ENCODE results near the gene SYVN1. TPM values are rescaled to one million over a fixed set of nuclear protein-coding genes. Genes with fewer than 3 reads are reported as not detected.
A peak's percentile ranks its signal among the peaks of the same experiment; 100 is the strongest.

SYVN1 gene
- total and polyA plus RNA-seq, 11 donors, result 13.9 to 65.8 (median 28.2) TPM

- H3K27me3 ChIP-seq, result no peaks in the 10 kb centered on the region
Measured at GRCh38 chr11:65100674-65101350, 33.5 kb downstream of the SYVN1 start.

GRCh38 chr11:65096926-65097325, 37.4 kb downstream of the SYVN1 start:
- Histone ChIP-seq H3K9me3 (no peaks in the 10 kb centered on the region), H3K4me3 (peak overlapping the region; percentile 59 to 91 (median 85)), H3K4me1 (peaks cover 0 to 32% (median 22%) of the 10 kb centered on the region in 12 donors), H3K27ac (peak overlapping the region; percentile 52 to 96 (median 92)), H3K27me3 (no peaks in the 10 kb centered on the region), H3K36me3 (peaks cover 0 to 24% (median 11%) of the 10 kb centered on the region in 9 donors)
- no peak for DNase-seq
- peak in 2 of 4 donors; percentile 2 to 12 for ATAC-seq
- TF ChIP-seq POLR2A (IDR thresholded peaks at IDR 0.05) (no peak), CTCF (IDR thresholded peaks at IDR 0.05) (no peak)
- intact Hi-C loops (cut with DNase I), result loop anchor here in 4 of 10 donors (1.0 to 5.0 kb wide), 5 partner anchors 13 to 70 kb away; partner anchors contain the start of genes CDCA5 (in 2 of the 4), ZFPL1 (in 2 of the 4), FAU (in 1 of the 4) and MRPL49 (in 1 of the 4)
- 31 to 43% (median 37%) methylated on average over 7 to 8 of the region's 8 CpGs for WGBS, 4 donors

More at GRCh38 chr11:65100674-65101350, 33.5 kb downstream of the SYVN1 start:
- H3K4me1 ChIP-seq, result peaks cover 0 to 66% (median 43%) of the 10 kb centered on the region in 12 donors
- H3K27ac ChIP-seq, result peak overlapping the region in 7 of 12 donors; percentile 1 to 81 (median 76)
- no peaks in the 10 kb centered on the region for H3K9me3 ChIP-seq
- TF ChIP-seq CTCF (IDR thresholded peaks at IDR 0.05) (no peak), POLR2A (IDR thresholded peaks at IDR 0.05) (no peak)
- H3K36me3 ChIP-seq, result peaks cover 0 to 39% (median 16%) of the 10 kb centered on the region in 9 donors
- DNase-seq (no peak), ATAC-seq (no peak)
- intact Hi-C loops (cut with DNase I), result loop anchor here in 1 of 10 donors (10.0 kb wide), 1 partner anchor 186 kb away; the partner anchor contains the start of gene ATG2A
- 78 to 86% (median 81%) methylated on average over 6 of the region's 6 CpGs for WGBS, 4 donors
- H3K4me3 ChIP-seq, result no peak overlapping the region

GRCh38 chr11:65095974-65096806, 38.1 kb downstream of the SYVN1 start, which contains the start of gene VPS51:
Gene VPS51 (plus strand): TSS chr11:65096214. CDS start chr11:65096251, 37 bp downstream.
- WGBS, 4 donors, result 0 to 1% (median 1%) methylated on average over 23 to 52 of the region's 52 CpGs
- TF ChIP-seq CTCF (IDR thresholded peaks at IDR 0.05), result no peak
- peak in 1 of 2 donors; percentile 47 for TF ChIP-seq POLR2A (IDR thresholded peaks at IDR 0.05)
- peak within 1 kb of the TSS; percentile 52 to 96 (median 92) for H3K27ac ChIP-seq
- no peaks in the 10 kb centered on the region for H3K9me3 ChIP-seq
- ATAC-seq (peak; percentile 92 to 96 (median 95)), DNase-seq (peak; percentile 88 to 92 (median 90))
- H3K27me3 ChIP-seq, result no peaks in the 10 kb centered on the region
- H3K4me3 ChIP-seq, result peak within 1 kb of the TSS; percentile 59 to 91 (median 85)
- intact Hi-C loops (cut with DNase I), result loop anchor here in 4 of 10 donors (1.0 to 5.0 kb wide), 5 partner anchors 12 to 69 kb away; partner anchors contain the start of genes CDCA5 (in 2 of the 4), ZFPL1 (in 2 of the 4), FAU (in 1 of the 4) and MRPL49 (in 1 of the 4)
- H3K36me3 ChIP-seq, result peaks cover 0 to 24% (median 11%) of the 10 kb centered on the region in 9 donors
- peaks cover 0 to 25% (median 15%) of the 10 kb centered on the region in 12 donors for H3K4me1 ChIP-seq

Data from heart left ventricle (tissue), 16 donors.